Measurements from ENCODE around the gene UMAD1. TPM values are rescaled to one million over a fixed set of nuclear protein-coding genes. Genes with fewer than 3 reads are reported as not detected.

UMAD1 gene
- total RNA-seq, 1 donor from 2014 or later = 16.4 TPM

GRCh38 chr7:7785344-7785973 is 144.9 kb downstream of the UMAD1 start:
- no peak for TF ChIP-seq CTCF (IDR thresholded peaks at IDR 0.05; ENCODE audit: borderline replicate concordance)
- intact Hi-C loops (cut with micrococcal nuclease) = no loop called here
- H3K9me3 ChIP-seq (replicated peaks) = no peaks in the 10 kb centered on the region

GRCh38 chr7:7786595-7786994 is 146.0 kb downstream of the UMAD1 start:
- Histone ChIP-seq H3K36me3 (no peaks in the 10 kb centered on the region), H3K4me1 (peaks cover 5% of the 10 kb centered on the region), H3K4me3 (no peak overlapping the region), H3K9me3 (replicated peaks) (no peaks in the 10 kb centered on the region), H3K27ac (replicated peaks) (no peak overlapping the region), H3K27me3 (ENCODE audit: low read depth) (no peaks in the 10 kb centered on the region)
- intact Hi-C loops (cut with micrococcal nuclease) = no loop called here
- DNase-seq = no peak
- TF ChIP-seq CTCF (IDR thresholded peaks at IDR 0.05; ENCODE audit: borderline replicate concordance) = no peak

More at GRCh38 chr7:7785344-7785973, 144.9 kb downstream of the UMAD1 start:
- Histone ChIP-seq H3K4me1 (no peaks in the 10 kb centered on the region), H3K27me3 (ENCODE audit: low read depth) (no peaks in the 10 kb centered on the region), H3K27ac (replicated peaks) (no peak overlapping the region), H3K4me3 (no peak overlapping the region), H3K36me3 (no peaks in the 10 kb centered on the region)
- no peak for DNase-seq

- Histone ChIP-seq H3K9me3 (replicated peaks) (no peaks in the 10 kb centered on the region), H3K27me3 (ENCODE audit: low read depth) (no peaks in the 10 kb centered on the region), H3K4me1 (peaks cover 11% of the 10 kb centered on the region), H3K36me3 (no peaks in the 10 kb centered on the region), H3K27ac (replicated peaks) (no peak overlapping the region), H3K4me3 (no peak overlapping the region)
- intact Hi-C loops (cut with micrococcal nuclease) = no loop called here
- no peak for DNase-seq
- TF ChIP-seq CTCF (IDR thresholded peaks at IDR 0.05; ENCODE audit: borderline replicate concordance) = no peak
Observed at GRCh38 chr7:7789551-7789988, 149.0 kb downstream of the UMAD1 start.

- Histone ChIP-seq H3K27ac (replicated peaks) (no peak overlapping the region), H3K27me3 (ENCODE audit: low read depth) (no peaks in the 10 kb centered on the region), H3K4me3 (no peak overlapping the region), H3K9me3 (replicated peaks) (no peaks in the 10 kb centered on the region), H3K36me3 (no peaks in the 10 kb centered on the region), H3K4me1 (peaks cover 11% of the 10 kb centered on the region)
- intact Hi-C loops (cut with micrococcal nuclease) = no loop called here
- DNase-seq = no peak
- no peak for TF ChIP-seq CTCF (IDR thresholded peaks at IDR 0.05; ENCODE audit: borderline replicate concordance)
Observed at GRCh38 chr7:7790041-7790741, 149.6 kb downstream of the UMAD1 start.

- DNase-seq = no peak
- no peaks in the 10 kb centered on the region for H3K36me3 ChIP-seq
- no peak overlapping the region for H3K4me3 ChIP-seq
- no peak overlapping the region for H3K27ac ChIP-seq (replicated peaks)
- no peaks in the 10 kb centered on the region for H3K9me3 ChIP-seq (replicated peaks)
- peaks cover 11% of the 10 kb centered on the region for H3K4me1 ChIP-seq
- intact Hi-C loops (cut with micrococcal nuclease) = no loop called here
- H3K27me3 ChIP-seq (ENCODE audit: low read depth) = no peaks in the 10 kb centered on the region
- TF ChIP-seq CTCF (IDR thresholded peaks at IDR 0.05; ENCODE audit: borderline replicate concordance) = no peak
Observed at GRCh38 chr7:7791523-7791922, 151.0 kb downstream of the UMAD1 start.
